ENCODE data around the gene ZNF385C.
A peak's percentile ranks its signal among the peaks of the same experiment; 100 is the strongest.

ZNF385C gene

GRCh38 chr17:42079541-42079940 lies 18.7 kb downstream of the ZNF385C start:
- Histone ChIP-seq H3K27ac (no peak overlapping the region), H3K9me3 (no peaks in the 10 kb centered on the region), H3K9ac (no peak overlapping the region), H3K4me1 (peaks cover 4% of the 10 kb centered on the region; the same call in 1 of the 2 replicates), H3K4me2 (no peak overlapping the region), H3K36me3 (no peaks in the 10 kb centered on the region), H4K20me1 (no peaks in the 10 kb centered on the region), H3K27me3 (no peaks in the 10 kb centered on the region), H3K4me3 (no peak overlapping the region)
- TF ChIP-seq Cebpa-rat (IDR thresholded peaks at IDR 0.05): no peak

- Histone ChIP-seq H3K4me1 (peaks cover 4% of the 10 kb centered on the region; the same call in 1 of the 2 replicates), H3K4me2 (no peak overlapping the region), H3K4me3 (no peak overlapping the region), H3K9ac (peak overlapping the region; percentile 19; the same call in 1 of the 2 replicates), H3K9me3 (no peaks in the 10 kb centered on the region), H4K20me1 (no peaks in the 10 kb centered on the region), H3K27ac (no peak overlapping the region), H3K27me3 (peaks cover 6% of the 10 kb centered on the region), H3K36me3 (no peaks in the 10 kb centered on the region)
- no peak for TF ChIP-seq Cebpa-rat (IDR thresholded peaks at IDR 0.05)
Measured at GRCh38 chr17:42078396-42079043, 19.8 kb downstream of the ZNF385C start.

- Histone ChIP-seq H3K4me2 (no peak overlapping the region), H3K27ac (no peak overlapping the region), H3K4me3 (no peak overlapping the region), H3K36me3 (no peaks in the 10 kb centered on the region), H3K27me3 (peaks cover 14% of the 10 kb centered on the region), H3K9ac (no peak overlapping the region), H4K20me1 (no peaks in the 10 kb centered on the region), H3K4me1 (peaks cover 6% of the 10 kb centered on the region), H3K9me3 (no peaks in the 10 kb centered on the region)
- no peak for TF ChIP-seq Cebpa-rat (IDR thresholded peaks at IDR 0.05)
Measured at GRCh38 chr17:42077755-42078154, 20.5 kb downstream of the ZNF385C start.

GRCh38 chr17:42076797-42077559 lies 21.3 kb downstream of the ZNF385C start:
- no peak overlapping the region for H3K4me3 ChIP-seq

GRCh38 chr17:42075789-42076188 lies 22.5 kb downstream of the ZNF385C start:
- H3K4me3 ChIP-seq: no peak overlapping the region
- H3K4me1 ChIP-seq: peaks cover 22% of the 10 kb centered on the region
- H3K4me2 ChIP-seq: no peak overlapping the region
- H3K27ac ChIP-seq: no peak overlapping the region
- no peak for TF ChIP-seq Cebpa-rat (IDR thresholded peaks at IDR 0.05)
- no peak overlapping the region for H3K9ac ChIP-seq
- H4K20me1 ChIP-seq: 0 out of 2 replicates have a peak, but pooled peaks cover 11% of the 10 kb centered on the region
- H3K9me3 ChIP-seq: no peaks in the 10 kb centered on the region
- no peaks in the 10 kb centered on the region for H3K36me3 ChIP-seq
- peaks cover 33% of the 10 kb centered on the region for H3K27me3 ChIP-seq

More at GRCh38 chr17:42076797-42077559, 21.3 kb downstream of the ZNF385C start:
- no peak overlapping the region for H3K9ac ChIP-seq
- no peaks in the 10 kb centered on the region for H3K36me3 ChIP-seq
- H3K27me3 ChIP-seq: peaks cover 21% of the 10 kb centered on the region
- H3K9me3 ChIP-seq: no peaks in the 10 kb centered on the region
- H4K20me1 ChIP-seq: no peaks in the 10 kb centered on the region
- no peak for TF ChIP-seq Cebpa-rat (IDR thresholded peaks at IDR 0.05)
- no peak overlapping the region for H3K4me2 ChIP-seq
- peaks cover 14% of the 10 kb centered on the region for H3K4me1 ChIP-seq
- no peak overlapping the region for H3K27ac ChIP-seq

GRCh38 chr17:42072323-42073187 lies 25.7 kb downstream of the ZNF385C start:
- Histone ChIP-seq H3K4me1 (peaks cover 22% of the 10 kb centered on the region), H4K20me1 (0 out of 2 replicates have a peak, but pooled peaks cover 12% of the 10 kb centered on the region), H3K4me2 (peak overlapping the region; percentile 68), H3K27ac (no peak overlapping the region), H3K9ac (no peak overlapping the region), H3K9me3 (no peaks in the 10 kb centered on the region), H3K4me3 (peak overlapping the region; percentile 48), H3K27me3 (peaks cover 40% of the 10 kb centered on the region), H3K36me3 (no peaks in the 10 kb centered on the region)
- no peak for TF ChIP-seq Cebpa-rat (IDR thresholded peaks at IDR 0.05)

- Histone ChIP-seq H3K9ac (no peak overlapping the region), H3K4me3 (no peak overlapping the region), H3K36me3 (no peaks in the 10 kb centered on the region), H3K4me2 (peak overlapping the region; percentile 68), H3K4me1 (peaks cover 22% of the 10 kb centered on the region), H3K27ac (no peak overlapping the region), H4K20me1 (0 out of 2 replicates have a peak, but pooled peaks cover 12% of the 10 kb centered on the region), H3K27me3 (peaks cover 40% of the 10 kb centered on the region), H3K9me3 (no peaks in the 10 kb centered on the region)
- no peak for TF ChIP-seq Cebpa-rat (IDR thresholded peaks at IDR 0.05)
Measured at GRCh38 chr17:42071810-42072209, 26.5 kb downstream of the ZNF385C start.

GRCh38 chr17:42068979-42069378 lies 29.3 kb downstream of the ZNF385C start:
- H4K20me1 ChIP-seq: 0 out of 2 replicates have a peak, but pooled peaks cover 12% of the 10 kb centered on the region
- H3K4me2 ChIP-seq: no peak overlapping the region
- no peak overlapping the region for H3K27ac ChIP-seq
- peaks cover 39% of the 10 kb centered on the region for H3K27me3 ChIP-seq
- H3K4me3 ChIP-seq: no peak overlapping the region
- peaks cover 37% of the 10 kb centered on the region for H3K4me1 ChIP-seq
- no peak overlapping the region for H3K9ac ChIP-seq
- H3K36me3 ChIP-seq: no peaks in the 10 kb centered on the region
- no peak for TF ChIP-seq Cebpa-rat (IDR thresholded peaks at IDR 0.05)
- H3K9me3 ChIP-seq: no peaks in the 10 kb centered on the region

- Histone ChIP-seq H4K20me1 (0 out of 2 replicates have a peak, but pooled peaks cover 12% of the 10 kb centered on the region), H3K27me3 (peaks cover 24% of the 10 kb centered on the region), H3K4me1 (peaks cover 47% of the 10 kb centered on the region), H3K9me3 (no peaks in the 10 kb centered on the region), H3K4me3 (no peak overlapping the region), H3K27ac (no peak overlapping the region), H3K4me2 (no peak overlapping the region), H3K9ac (no peak overlapping the region), H3K36me3 (no peaks in the 10 kb centered on the region)
- TF ChIP-seq Cebpa-rat (IDR thresholded peaks at IDR 0.05): no peak
Measured at GRCh38 chr17:42067371-42068091, 30.7 kb downstream of the ZNF385C start.

Measured in BLaER1 (cell line).